Heart left ventricle (tissue), 16 donors: ENCODE results near the gene XYLT1. TPM values are rescaled to one million over a fixed set of nuclear protein-coding genes. Genes with fewer than 3 reads are reported as not detected.

Experiments used
- ATAC-seq, 4 donors: fragments of 200-7000 bp; cut with Tn5 transposase; one replicate each; pipeline ENCODE4 v1.9.1; 2020 to 2022; ENCODE audit warnings: moderate library complexity in 4 of 4, mild to moderate bottlenecking in 3 of 4, moderate number of reproducible peaks in 1 of 4
- DNase-seq, 5 donors: peaks; one replicate each; pipeline ENCODE4 v3.0.0-alpha.2; 2020
- H3K27ac ChIP-seq, 12 donors: fragments of 200-600 bp; sonication (generic) in 4 of 12; one replicate each; pipeline versions ENCODE4 v1.5.0 to v1.8.0; 2016 to 2022; ENCODE audit warnings: mild to moderate bottlenecking in 2 of 12
- H3K27me3 ChIP-seq, 9 donors: fragments of 200-600 bp; sonication (generic) in 2 of 9; one replicate each; pipeline versions ENCODE4 v1.5.1 to v1.8.0; 2016 to 2022; ENCODE audit warnings: mild to moderate bottlenecking in 3 of 9
- H3K36me3 ChIP-seq, 9 donors: fragments of 200-600 bp; sonication (generic) in 2 of 9; one replicate each; pipeline versions ENCODE4 v1.5.0 to v1.8.0; 2018 to 2022; ENCODE audit warnings: mild to moderate bottlenecking in 2 of 9
- H3K4me1 ChIP-seq, 12 donors: fragments of 200-600 bp; sonication (generic) in 4 of 12; one replicate each; pipeline versions ENCODE4 v1.5.0 to v1.8.0; 2016 to 2022; ENCODE audit warnings: mild to moderate bottlenecking in 3 of 12
- H3K4me3 ChIP-seq, 12 donors: fragments of 200-600 bp; sonication (generic) in 4 of 12; one replicate each; pipeline versions ENCODE4 v1.5.0 to v1.8.0; 2017 to 2022; ENCODE audit warnings: mild to moderate bottlenecking in 9 of 12, moderate library complexity in 4 of 12
- H3K9me3 ChIP-seq, 12 donors: fragments of 200-600 bp; sonication (generic) in 4 of 12; one replicate each; pipeline versions ENCODE4 v1.5.0 to v1.8.0; 2016 to 2022; ENCODE audit warnings: mild to moderate bottlenecking in 1 of 12
- CTCF ChIP-seq, 12 donors: fragments of 200-600 bp; sonication (generic) in 4 of 12; IDR thresholded peaks; one replicate each; pipeline versions ENCODE4 v1.5.0 to v1.8.0; 2018 to 2022; ENCODE audit warnings: antibody characterized with exemption in 12 of 12, mild to moderate bottlenecking in 5 of 12
- POLR2A ChIP-seq, 2 donors: fragments of 450-650 bp; IDR thresholded peaks; one replicate each; pipeline ENCODE4 v1.6.1; 2017; ENCODE audit warnings: antibody characterized with exemption in 2 of 2, mild to moderate bottlenecking in 2 of 2, moderate library complexity in 2 of 2
- WGBS, 4 donors: extraction: QIAGEN DNeasy Blood & Tissue Kit in 2 of 4; methylation state at CpG; one replicate each; pipeline versions ENCODE4 v1.1.5 to v1.1.7; 2013 to 2018; 5-methylcytosine and 5-hydroxymethylcytosine counted together
- intact Hi-C, 10 donors: fragments of 100-400 bp; cut with DNase I; formaldehyde crosslinking; loops; one replicate each; pipeline versions ENCODE4 v1.11.1 to v1.14.2; 2022
- polyA plus RNA-seq, 2 donors: library from polyadenylated mRNA; stranded (reverse); fragments of 200-250 nt; gene quantifications; one replicate each; pipeline ENCODE4 v1.2.3, GENCODE V29; 2013
- total RNA-seq, 9 donors: library from RNA; depleted of rRNA in 2 of 9; stranded (reverse); fragments of >200 nt in 2 of 9; fragmentation: NEBNext Ultra II Directional in 3 of 9; extraction: Animal tissue kit (Norgen Biotek cat#: 25700) in 3 of 9; gene quantifications; one replicate each; pipeline versions ENCODE4 v1.1.0 to v1.2.4, GENCODE V29; 2016 to 2023
- donor health status: ischemic (EF 13 %, LVEDD 7.1; RV severe dilation, severe dysfunction).
- donor health status: healthy with polysubstance abuse.
- donor health status: DM: no; HTN: yes; CAD: no.
- donor health status: DM: no; HTN: no; CAD: no.
- donor health status: ischemic (EF 25% LVEDD 6.9; RV normal size, moderate dysfunction).
- donor health status: ischemic (EF 25% LVEDD 5.7; RV mildly dilated, moderate dysfunction).
- donor health status: healthy.
- donor health status: DM: yes; HTN: yes; CAD: no.
- donor health status: ischemic (EF 35%, LVEDD 5.7; RV mildly dilated, moderate dysfunction).
- donor health status: nonischemic (EF 11% LVEDD 7.7; RV severe dilation, severe dysfunction).
- donor health status: DM: yes; HTN: yes; CAD: no.
- donor health status: PGD.
- donor health status: ischemic (EF 29% LVEDD 5.4; RV normal size, mild dysfunction).
- donor health status: nonischemic (EF 23%, LVEDD 6.1; RV moderate dilation, normal function).

XYLT1 gene
- total and polyA plus RNA-seq, 11 donors: 0.46 to 12.3 (median 2.4) TPM

GRCh38 chr16:17303101-17303500, 167.7 kb downstream of the XYLT1 start:
- no peaks in the 10 kb centered on the region for H3K9me3 ChIP-seq
- intact Hi-C loops: no loop called here
- ATAC-seq: no peak

GRCh38 chr16:17302620-17303019, 168.1 kb downstream of the XYLT1 start:
- 79 to 85% (median 81%) methylated on average over 3 of the region's 3 CpGs for WGBS, 4 donors
- DNase-seq: no peak
- intact Hi-C loops: no loop called here
- ATAC-seq: no peak
- Histone ChIP-seq H3K4me3 (no peak overlapping the region), H3K4me1 (peaks cover 0 to 20% (median 0%) of the 10 kb centered on the region in 12 donors), H3K9me3 (no peaks in the 10 kb centered on the region), H3K36me3 (no peaks in the 10 kb centered on the region), H3K27me3 (no peaks in the 10 kb centered on the region), H3K27ac (no peak overlapping the region)
- TF ChIP-seq POLR2A (IDR thresholded peaks at IDR 0.05) (no peak), CTCF (IDR thresholded peaks at IDR 0.05) (no peak)

More at GRCh38 chr16:17303101-17303500, 167.7 kb downstream of the XYLT1 start:
- DNase-seq: no peak
- Histone ChIP-seq H3K27me3 (no peaks in the 10 kb centered on the region), H3K27ac (peak overlapping the region in 1 of 12 donors; percentile 33), H3K4me3 (no peak overlapping the region), H3K36me3 (no peaks in the 10 kb centered on the region), H3K4me1 (peaks cover 0 to 20% (median 0%) of the 10 kb centered on the region in 12 donors)
- WGBS, 4 donors: 74 to 85% (median 80%) methylated on average over 5 of the region's 5 CpGs
- TF ChIP-seq POLR2A (IDR thresholded peaks at IDR 0.05) (no peak), CTCF (IDR thresholded peaks at IDR 0.05) (no peak)

GRCh38 chr16:17302214-17302613, 168.5 kb downstream of the XYLT1 start:
- ATAC-seq: no peak
- Histone ChIP-seq H3K9me3 (no peaks in the 10 kb centered on the region), H3K27ac (no peak overlapping the region), H3K4me1 (peaks cover 0 to 20% (median 0%) of the 10 kb centered on the region in 12 donors), H3K36me3 (no peaks in the 10 kb centered on the region), H3K27me3 (no peaks in the 10 kb centered on the region), H3K4me3 (no peak overlapping the region)
- intact Hi-C loops: no loop called here
- TF ChIP-seq POLR2A (IDR thresholded peaks at IDR 0.05) (no peak), CTCF (IDR thresholded peaks at IDR 0.05) (no peak)
- DNase-seq: no peak
- 67 to 79% (median 74%) methylated on average over 4 of the region's 4 CpGs for WGBS, 4 donors

DNA sequence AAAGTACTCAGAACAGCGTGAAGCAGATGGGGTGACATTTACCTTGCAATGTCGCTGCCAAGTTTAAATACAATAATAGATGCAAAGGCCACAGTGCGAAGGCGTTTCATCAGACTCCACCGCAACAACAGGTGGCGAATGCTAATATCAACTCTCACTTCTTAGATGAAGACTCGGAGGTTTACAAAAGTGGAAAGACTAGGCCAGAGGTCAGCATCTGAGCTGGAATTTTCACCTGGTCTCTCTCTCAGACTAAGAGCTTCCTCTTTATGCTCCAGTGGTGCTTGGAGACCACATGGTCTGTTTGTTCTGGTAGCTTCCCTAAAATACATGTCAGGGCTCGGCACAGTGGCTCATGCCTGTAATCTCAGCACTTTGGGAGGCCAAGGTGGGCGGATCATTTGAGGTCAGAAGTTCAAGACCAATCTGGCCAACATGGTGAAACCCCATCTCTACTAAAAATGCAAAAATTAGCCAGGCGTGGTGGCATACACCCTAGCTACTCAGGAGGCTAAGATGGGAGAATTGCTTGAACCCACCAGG, 169.1 kb downstream of the XYLT1 start:
- no peaks in the 10 kb centered on the region for H3K9me3 ChIP-seq
- no peak for ATAC-seq
- H3K4me1 ChIP-seq: peaks cover 0 to 25% (median 4%) of the 10 kb centered on the region in 12 donors
- TF ChIP-seq CTCF (IDR thresholded peaks at IDR 0.05) (no peak), POLR2A (IDR thresholded peaks at IDR 0.05) (no peak)
- no peak for DNase-seq
- H3K4me3 ChIP-seq: no peak overlapping the region
- WGBS, 4 donors: 90 to 93% (median 92%) methylated on average over 10 of the region's 10 CpGs
- H3K27ac ChIP-seq: no peak overlapping the region
- no peaks in the 10 kb centered on the region for H3K36me3 ChIP-seq
- intact Hi-C loops: no loop called here
- H3K27me3 ChIP-seq: no peaks in the 10 kb centered on the region
